HG02798 (cell line): Measurements from ENCODE around the gene APOA1.
"Not testable (repeated sequence)": the region's sequence is repeated elsewhere in the genome, so short reads cannot be mapped to it uniquely, and the experiment has no call there.

Experiments
- ATAC-seq: cut with Tn5 transposase; IDR thresholded peaks from one replicate; pipeline ENCODE4 v1.9.1; 2021; ENCODE audit warnings: mild to moderate bottlenecking; ENCODE audit not compliant: unreplicated experiment, poor library complexity

The APOA1 gene

GRCh38 chr11:116835791-116836631, 1.4 kb downstream of the APOA1 start:
- ATAC-seq = peak; percentile 82

GRCh38 chr11:116835042-116835772, 2.2 kb downstream of the APOA1 start:
- ATAC-seq = peak; percentile 9

- ATAC-seq = not testable (repeated sequence)
Measured at GRCh38 chr11:116834535-116835041, 2.8 kb downstream of the APOA1 start.

GRCh38 chr11:116833816-116834534, 3.4 kb downstream of the APOA1 start:
- no peak for ATAC-seq

- ATAC-seq = no peak
Measured at GRCh38 chr11:116833491-116833815, 4.0 kb downstream of the APOA1 start.

- no peak for ATAC-seq
Measured at GRCh38 chr11:116832350-116833290, 4.8 kb downstream of the APOA1 start.

GRCh38 chr11:116831790-116832349, 5.6 kb downstream of the APOA1 start:
- no peak for ATAC-seq

GRCh38 chr11:116830184-116830912, 7.1 kb downstream of the APOA1 start:
- no peak for ATAC-seq

GRCh38 chr11:116829525-116830183, 7.8 kb downstream of the APOA1 start, which contains the start of gene APOC3:
APOC3 (plus strand) TSS chr11:116829907; CDS start chr11:116830583, 676 bp downstream.
- no peak for ATAC-seq

GRCh38 chr11:116828632-116829524, 8.5 kb downstream of the APOA1 start:
- no peak for ATAC-seq

- ATAC-seq = no peak
Measured at GRCh38 chr11:116827461-116827860, 10.0 kb downstream of the APOA1 start.

GRCh38 chr11:116826751-116827431, 10.5 kb downstream of the APOA1 start:
- ATAC-seq = no peak

- no peak for ATAC-seq
Measured at GRCh38 chr11:116825854-116826750, 11.3 kb downstream of the APOA1 start.

GRCh38 chr11:116825434-116825833, 12.0 kb downstream of the APOA1 start:
- no peak for ATAC-seq

GRCh38 chr11:116823031-116823843, 14.2 kb downstream of the APOA1 start, which contains the start of gene APOA4:
APOA4 (minus strand) TSS chr11:116823304; CDS start chr11:116823191, 113 bp downstream.
- ATAC-seq = no peak
